GM19397 (cell line): ENCODE data around the gene PEDS1.
A peak's percentile ranks its signal among the peaks of the same experiment; 100 is the strongest.
"Not testable (repeated sequence)": the region's sequence is repeated elsewhere in the genome, so short reads cannot be mapped to it uniquely, and the experiment has no call there.

ENCODE experiments used
- ATAC-seq: cut with Tn5 transposase; IDR thresholded peaks from one replicate; pipeline ENCODE4 v1.9.1; 2021; ENCODE audit warnings: mild to moderate bottlenecking, moderate library complexity; ENCODE audit not compliant: unreplicated experiment

Gene PEDS1

DNA sequence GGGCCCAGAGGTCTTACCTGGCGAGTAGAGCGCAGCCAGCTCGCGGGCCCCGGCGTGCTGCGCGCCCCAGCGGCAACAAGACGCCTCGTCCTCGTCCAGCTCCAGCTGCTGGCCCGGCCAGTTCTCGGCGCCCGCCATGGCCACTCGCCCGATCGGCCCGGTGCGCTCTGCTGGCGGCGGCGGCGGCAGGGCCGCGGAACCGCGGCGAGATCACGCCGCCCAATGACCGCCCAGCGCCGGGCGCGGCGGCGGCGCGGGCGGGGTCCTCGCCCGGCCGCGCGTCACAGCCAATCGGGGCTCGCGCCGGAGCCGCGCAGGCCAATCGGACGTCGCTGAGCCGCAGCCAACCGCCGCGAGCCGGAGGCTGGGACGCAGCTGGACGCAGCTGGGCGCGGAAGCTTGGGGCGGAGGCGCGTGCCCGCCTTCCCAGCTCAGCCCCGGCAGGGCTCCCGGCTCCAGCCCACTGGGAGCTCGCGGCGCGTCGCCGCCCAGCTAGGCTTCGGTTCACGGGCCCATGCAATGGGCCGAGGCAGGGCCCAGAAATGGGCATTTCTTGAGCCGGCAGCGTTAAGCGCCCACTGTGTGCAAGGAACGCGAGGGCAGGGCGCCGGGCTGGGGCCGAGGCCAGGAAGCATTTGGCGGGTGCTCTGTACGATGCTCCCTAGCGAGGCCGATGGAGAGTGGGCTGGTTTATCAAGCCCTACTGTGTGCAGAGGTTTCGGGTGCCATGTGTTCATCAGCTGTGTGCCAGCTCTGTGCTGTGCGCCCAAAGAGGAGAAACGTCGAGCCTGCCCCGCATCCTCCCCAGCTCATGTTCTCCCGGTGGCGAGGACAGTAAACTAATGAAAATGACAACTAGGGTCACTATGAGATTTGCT, at the start of gene PEDS1:
PEDS1 (minus strand) TSS at position 224 of the 878 bp plus-strand sequence; CDS start at position 138, 86 bp downstream.
- ATAC-seq, result peak; percentile 97

DNA sequence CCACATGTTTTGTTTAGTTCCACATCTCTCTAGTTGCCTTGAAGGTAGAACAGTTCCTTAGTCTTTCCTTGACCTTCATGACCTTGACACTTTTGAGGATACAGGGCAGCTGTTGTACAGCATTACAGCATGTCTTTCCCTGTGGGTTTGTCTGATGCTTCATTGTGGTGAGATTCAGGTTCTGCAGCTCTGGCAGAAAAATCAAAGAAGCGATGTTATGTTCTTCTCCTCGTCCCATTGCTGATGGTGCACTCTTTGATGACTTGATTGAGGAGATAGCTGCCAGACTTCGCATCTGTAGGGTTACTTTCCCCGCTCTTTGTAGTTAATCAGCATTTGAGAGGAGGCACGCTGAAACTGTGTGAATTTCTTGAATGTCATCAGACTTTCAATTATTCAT, 49.2 kb upstream of the PEDS1 start:
- no peak for ATAC-seq

DNA sequence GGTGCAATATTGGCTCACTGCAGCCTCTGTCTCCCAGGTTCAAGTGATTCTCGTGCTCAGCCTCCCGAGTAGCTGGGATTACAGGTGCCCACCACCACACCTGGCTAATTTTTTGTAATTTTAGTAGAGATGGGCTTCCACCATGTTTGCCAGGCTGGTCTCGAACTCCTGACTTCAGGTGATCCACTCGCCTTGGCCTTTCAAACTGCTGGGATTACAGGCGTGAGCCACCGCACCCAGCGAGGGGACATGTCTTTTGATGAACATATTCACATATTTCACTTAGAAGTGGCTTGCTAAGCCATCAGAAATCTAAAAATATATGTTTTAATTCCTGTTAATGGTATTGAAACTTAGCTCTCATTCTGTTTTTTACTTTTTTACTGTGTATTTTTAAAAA, 48.2 kb upstream of the PEDS1 start:
- not testable (repeated sequence) for ATAC-seq

DNA sequence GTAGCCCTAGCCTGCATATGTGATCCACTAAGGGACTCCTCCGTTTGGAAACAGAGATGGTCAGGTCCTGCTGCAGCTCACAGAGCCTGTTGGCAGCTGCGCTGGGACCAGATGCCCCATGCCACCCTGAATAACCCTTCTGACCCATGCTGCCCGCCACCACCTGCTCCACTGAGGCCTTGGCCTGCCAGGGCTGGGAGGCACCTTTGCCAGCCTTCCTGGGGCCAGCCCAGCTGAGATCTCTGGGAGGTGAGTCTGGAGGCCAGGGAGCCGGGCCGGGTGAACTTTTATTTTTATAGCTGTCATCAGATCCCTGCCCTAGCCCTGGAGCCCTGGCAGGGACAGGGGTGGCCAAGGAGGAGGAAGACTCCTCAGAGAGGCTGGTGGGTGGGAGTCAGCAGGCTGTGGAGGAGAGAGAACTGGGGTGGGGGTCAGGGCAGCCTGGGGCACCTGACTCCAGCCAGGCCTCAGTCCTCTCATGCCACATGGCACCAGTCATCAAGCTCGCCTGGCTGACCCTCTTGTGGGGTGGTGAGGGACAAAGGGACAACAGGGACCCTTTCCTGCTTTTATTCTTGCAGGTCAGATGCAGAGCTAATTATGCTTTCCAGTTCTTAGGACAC, 47.1 kb upstream of the PEDS1 start:
- ATAC-seq, result no peak

DNA sequence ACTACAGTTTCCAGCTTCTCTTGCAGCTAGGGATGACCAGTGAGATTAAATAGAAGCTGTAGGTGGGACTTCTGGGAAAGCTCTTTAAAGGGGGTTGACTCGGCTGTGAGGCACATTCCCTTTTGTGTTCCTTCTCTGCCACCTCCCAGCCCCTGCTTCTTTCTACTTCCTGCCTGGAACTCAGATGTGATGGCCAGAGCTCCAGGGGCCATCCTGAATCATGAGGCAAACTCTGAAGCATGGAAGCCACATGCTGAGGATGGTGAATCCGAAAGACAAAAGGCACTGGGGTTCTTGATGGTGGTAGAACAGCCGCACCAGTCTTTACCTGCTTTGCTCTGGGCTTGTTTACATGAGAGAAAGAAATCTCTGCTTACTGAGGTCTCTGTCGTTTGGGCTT, 46.2 kb upstream of the PEDS1 start:
- ATAC-seq, result no peak

GRCh38 chr20:50198716-50199115, 45.2 kb upstream of the PEDS1 start:
- no peak for ATAC-seq

- ATAC-seq, result no peak
Measured at GRCh38 chr20:50198180-50198666, 44.7 kb upstream of the PEDS1 start.

- no peak for ATAC-seq
Measured at GRCh38 chr20:50197463-50198179, 44.1 kb upstream of the PEDS1 start.

- no peak for ATAC-seq
Measured at GRCh38 chr20:50196896-50197295, 43.4 kb upstream of the PEDS1 start.

GRCh38 chr20:50196248-50196647, 42.7 kb upstream of the PEDS1 start:
- ATAC-seq, result no peak

GRCh38 chr20:50195524-50196120, 42.1 kb upstream of the PEDS1 start:
- ATAC-seq, result no peak

GRCh38 chr20:50194831-50195523, 41.5 kb upstream of the PEDS1 start:
- no peak for ATAC-seq

DNA sequence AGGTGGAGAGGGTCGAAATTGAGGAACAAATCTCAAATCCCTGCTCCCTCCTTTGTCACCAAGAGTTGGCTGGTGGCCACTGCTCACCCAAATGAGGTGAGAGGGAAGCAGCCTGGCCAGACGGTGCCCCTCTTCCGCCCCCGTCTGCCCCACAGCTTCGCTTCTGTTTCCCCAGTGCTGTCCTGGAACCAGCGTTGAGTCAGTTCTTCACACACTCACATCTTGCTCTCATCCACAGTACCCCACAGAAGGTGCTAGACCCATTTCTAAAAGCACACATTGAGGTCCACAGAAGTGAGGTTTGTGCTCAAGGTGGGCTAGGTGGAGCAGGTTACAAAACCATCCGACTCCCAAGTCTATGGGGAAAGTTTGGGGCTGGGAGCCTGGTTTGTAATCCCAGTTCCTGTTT, 40.9 kb upstream of the PEDS1 start:
- ATAC-seq, result no peak

GRCh38 chr20:50193836-50194421, 40.4 kb upstream of the PEDS1 start:
- no peak for ATAC-seq

DNA sequence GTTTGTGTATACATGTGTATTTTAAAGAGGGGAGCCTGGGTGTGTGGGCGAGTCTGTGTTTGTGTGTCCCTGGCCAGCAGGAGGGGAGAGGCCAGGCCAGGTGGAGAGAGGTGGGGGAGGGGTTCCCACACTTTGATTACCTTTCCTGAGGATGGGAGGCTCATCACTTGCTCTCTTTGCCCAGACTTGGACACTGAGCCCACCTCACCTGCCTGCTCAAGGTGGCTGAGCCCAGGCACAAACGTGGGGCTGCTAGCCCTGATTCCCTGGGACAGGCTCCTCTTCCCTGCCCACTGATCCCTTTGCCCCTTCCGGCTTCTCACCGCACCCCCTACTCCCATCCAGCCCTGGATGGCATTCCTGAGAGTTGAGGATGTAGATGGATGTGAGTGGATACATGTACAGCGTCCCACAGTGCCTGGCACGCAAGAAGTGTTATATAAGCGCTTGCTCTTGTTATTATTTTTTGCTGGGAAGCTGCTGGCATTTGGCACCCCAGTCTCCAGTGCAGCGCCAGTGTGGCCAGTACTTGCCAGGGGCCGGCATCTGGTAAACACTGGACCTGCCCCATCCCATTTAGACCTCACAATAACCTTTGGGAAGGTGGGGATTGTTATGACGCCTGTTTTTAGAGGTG, 39.8 kb upstream of the PEDS1 start:
- ATAC-seq, result no peak

DNA sequence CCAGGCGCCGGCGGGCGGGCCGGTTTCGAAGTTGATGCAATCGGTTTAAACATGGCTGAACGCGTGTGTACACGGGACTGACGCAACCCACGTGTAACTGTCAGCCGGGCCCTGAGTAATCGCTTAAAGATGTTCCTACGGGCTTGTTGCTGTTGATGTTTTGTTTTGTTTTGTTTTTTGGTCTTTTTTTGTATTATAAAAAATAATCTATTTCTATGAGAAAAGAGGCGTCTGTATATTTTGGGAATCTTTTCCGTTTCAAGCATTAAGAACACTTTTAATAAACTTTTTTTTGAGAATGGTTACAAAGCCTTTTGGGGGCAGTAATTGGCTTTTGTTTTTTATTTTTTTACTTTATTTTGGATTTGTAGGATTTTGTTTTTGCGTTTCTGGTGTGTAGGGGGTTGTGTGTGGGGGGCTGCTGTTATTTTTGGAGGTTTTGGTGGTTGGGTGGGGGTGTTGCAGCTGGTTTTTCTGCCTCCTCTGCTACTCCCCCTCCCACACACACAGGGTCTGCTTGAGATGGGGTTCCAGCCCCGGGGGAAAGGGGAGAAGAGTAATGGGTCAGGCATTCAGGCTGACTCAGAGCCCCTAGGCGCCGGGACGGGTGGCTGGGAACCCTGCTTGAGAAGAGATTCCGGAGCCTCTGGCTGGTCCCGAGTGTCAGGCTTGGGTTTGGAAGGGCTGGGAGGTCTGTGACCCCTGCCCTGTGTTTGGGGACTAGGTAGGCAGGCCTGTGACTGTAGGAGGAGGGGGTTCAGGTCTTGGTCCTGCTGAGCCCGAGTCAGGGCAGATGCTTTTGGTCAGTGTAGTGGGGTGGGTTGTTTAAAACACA, 39.1 kb upstream of the PEDS1 start:
- ATAC-seq, result no peak

DNA sequence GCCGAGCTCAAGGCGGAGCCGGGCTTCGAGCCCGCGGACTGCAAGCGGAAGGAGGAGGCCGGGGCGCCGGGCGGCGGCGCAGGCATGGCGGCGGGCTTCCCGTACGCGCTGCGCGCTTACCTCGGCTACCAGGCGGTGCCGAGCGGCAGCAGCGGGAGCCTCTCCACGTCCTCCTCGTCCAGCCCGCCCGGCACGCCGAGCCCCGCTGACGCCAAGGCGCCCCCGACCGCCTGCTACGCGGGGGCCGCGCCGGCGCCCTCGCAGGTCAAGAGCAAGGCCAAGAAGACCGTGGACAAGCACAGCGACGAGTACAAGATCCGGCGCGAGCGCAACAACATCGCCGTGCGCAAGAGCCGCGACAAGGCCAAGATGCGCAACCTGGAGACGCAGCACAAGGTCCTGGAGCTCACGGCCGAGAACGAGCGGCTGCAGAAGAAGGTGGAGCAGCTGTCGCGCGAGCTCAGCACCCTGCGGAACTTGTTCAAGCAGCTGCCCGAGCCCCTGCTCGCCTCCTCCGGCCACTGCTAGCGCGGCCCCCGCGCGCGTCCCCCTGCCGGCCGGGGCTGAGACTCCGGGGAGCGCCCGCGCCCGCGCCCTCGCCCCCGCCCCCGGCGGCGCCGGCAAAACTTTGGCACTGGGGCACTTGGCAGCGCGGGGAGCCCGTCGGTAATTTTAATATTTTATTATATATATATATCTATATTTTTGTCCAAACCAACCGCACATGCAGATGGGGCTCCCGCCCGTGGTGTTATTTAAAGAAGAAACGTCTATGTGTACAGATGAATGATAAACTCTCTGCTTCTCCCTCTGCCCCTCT, 38.2 kb upstream of the PEDS1 start:
- no peak for ATAC-seq

DNA sequence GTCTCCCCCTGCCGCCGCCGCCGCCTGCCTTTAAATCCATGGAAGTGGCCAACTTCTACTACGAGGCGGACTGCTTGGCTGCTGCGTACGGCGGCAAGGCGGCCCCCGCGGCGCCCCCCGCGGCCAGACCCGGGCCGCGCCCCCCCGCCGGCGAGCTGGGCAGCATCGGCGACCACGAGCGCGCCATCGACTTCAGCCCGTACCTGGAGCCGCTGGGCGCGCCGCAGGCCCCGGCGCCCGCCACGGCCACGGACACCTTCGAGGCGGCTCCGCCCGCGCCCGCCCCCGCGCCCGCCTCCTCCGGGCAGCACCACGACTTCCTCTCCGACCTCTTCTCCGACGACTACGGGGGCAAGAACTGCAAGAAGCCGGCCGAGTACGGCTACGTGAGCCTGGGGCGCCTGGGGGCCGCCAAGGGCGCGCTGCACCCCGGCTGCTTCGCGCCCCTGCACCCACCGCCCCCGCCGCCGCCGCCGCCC, 37.6 kb upstream of the PEDS1 start:
- no peak for ATAC-seq
